GM19438 (cell line): ENCODE results near the gene KCNK2.
"Not testable (repeated sequence)": the region's sequence is repeated elsewhere in the genome, so short reads cannot be mapped to it uniquely, and the experiment has no call there.

Experiments
- ATAC-seq: cut with Tn5 transposase; IDR thresholded peaks from one replicate; pipeline ENCODE4 v1.9.1; 2021; ENCODE audit warnings: low read depth; ENCODE audit not compliant: unreplicated experiment

The KCNK2 gene

DNA sequence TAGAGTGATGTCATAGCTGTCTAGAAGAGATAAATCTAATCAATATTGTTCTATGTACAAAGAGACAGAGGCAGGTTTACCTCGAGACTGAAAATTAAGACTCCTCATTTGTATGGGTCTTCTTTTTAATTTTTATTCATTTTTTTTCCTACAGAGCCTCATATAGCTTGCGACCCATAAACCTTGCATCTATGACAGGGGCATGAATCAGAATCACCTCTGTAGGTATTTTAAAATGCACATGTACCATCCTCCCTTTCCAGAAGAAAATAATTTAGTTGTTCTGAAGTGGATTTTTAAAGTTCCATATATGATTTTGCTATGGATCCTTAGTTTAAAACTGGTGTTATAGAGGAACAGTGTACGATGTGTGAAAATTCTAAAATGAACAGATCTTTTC is 64.5 kb downstream of the KCNK2 start:
- ATAC-seq: no peak

- no peak for ATAC-seq
Observed at GRCh38 chr1:215151841-215152549, 69.5 kb downstream of the KCNK2 start.

- ATAC-seq: no peak
Observed at GRCh38 chr1:215156232-215156631, 73.7 kb downstream of the KCNK2 start.

DNA sequence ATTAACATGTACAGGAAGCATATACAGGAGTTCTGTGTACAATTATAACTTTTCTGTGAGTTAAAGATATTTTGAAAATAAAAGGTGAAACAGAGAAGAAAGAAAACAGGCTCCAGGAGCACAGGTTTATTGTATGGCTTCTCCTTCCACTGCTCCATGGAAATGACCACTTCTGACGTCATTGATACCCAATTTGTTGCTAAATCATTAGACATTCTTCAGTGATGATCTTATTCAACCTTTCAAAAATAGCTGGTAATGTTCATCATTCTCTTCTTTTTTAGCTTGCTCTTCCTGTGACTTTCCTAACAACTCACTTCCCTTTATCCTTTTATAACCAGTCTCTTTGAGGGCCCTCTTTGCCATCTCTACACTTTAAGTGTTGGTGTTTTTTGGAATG is 77.8 kb downstream of the KCNK2 start:
- no peak for ATAC-seq

DNA sequence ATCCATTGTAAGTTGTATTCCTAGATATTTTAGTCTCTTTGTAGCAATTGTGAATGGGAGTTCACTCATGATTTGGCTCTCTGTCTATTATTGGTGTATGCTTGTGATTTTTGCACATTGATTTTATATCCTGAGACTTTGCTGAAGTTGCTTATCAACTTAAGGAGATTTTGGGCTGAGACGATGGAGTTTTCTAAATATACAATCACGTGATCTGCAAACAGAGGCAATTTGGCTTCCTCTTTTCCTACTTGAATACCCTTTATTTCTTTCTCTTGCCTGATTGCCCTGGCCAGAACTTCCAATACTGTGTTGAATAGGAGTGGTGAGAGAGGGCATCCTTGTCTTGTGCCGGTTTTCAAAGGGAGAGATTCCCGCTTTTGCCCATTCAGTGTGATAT is 80.6 kb downstream of the KCNK2 start:
- not testable (repeated sequence) for ATAC-seq

DNA sequence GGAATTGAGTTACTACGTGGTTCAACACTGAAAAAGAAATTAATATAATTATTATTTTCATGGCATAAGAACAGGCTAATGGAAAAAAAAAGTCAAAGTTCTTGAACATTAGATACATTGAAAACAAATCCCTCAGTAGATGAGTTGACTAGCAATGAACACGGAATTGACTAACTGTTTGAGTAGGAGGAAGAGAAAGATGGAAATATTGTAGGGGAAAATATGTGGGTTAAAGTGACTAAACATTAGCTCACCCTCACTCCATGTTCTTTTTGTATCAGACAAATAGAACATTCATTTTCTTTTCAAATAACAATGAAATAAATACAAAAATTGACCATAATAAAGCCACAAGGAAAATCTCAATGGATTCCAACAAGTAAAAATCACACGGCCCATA is 84.3 kb downstream of the KCNK2 start:
- no peak for ATAC-seq

GRCh38 chr1:215181518-215181917 is 99.0 kb downstream of the KCNK2 start:
- ATAC-seq: no peak

- ATAC-seq: no peak
Observed at GRCh38 chr1:215185067-215185620, 102.6 kb downstream of the KCNK2 start.

GRCh38 chr1:215188302-215188950 is 105.9 kb downstream of the KCNK2 start:
- no peak for ATAC-seq

GRCh38 chr1:215192306-215192705 is 109.8 kb downstream of the KCNK2 start:
- ATAC-seq: no peak

- ATAC-seq: no peak
Observed at GRCh38 chr1:215198021-215198420, 115.5 kb downstream of the KCNK2 start.

DNA sequence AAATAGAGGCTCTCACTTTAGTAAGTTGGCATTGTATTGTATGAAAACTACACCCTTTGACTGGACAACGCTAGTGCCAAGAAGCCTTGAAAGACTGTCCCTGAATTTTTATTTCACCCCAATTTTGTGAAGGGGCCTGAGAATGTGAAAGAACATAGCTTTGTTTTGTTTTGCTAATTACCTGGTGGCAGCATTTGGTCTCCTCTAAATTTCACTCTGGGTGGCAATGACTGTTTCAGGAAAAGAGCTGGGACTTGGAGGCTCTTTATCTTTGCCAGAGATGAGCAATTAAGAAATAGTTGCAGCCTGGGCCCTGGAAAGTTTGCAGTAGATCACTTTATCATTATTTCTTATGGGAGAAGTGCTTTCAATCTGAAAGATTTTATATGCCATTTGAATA is 117.6 kb downstream of the KCNK2 start:
- no peak for ATAC-seq

GRCh38 chr1:215201283-215201682 is 118.7 kb downstream of the KCNK2 start:
- no peak for ATAC-seq

GRCh38 chr1:215202868-215203267 is 120.3 kb downstream of the KCNK2 start:
- ATAC-seq: no peak

DNA sequence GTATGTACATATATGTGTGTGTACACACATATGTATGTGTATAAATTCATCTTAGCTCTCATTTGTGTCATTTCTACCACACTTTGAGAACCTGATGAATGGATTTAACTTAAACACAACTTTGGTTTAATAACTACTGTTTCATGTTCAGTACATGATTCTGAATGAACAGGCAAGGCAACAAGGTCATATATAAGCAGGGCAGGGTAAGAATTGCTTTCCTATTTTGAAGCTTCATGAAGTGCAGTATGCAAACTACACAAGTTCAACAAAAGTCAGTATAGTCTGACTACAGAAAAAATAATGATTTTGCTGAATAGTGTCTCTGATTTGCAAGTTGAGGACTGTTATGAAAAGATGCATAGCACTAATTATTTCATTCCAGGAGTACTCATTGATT is 127.6 kb downstream of the KCNK2 start:
- ATAC-seq: no peak

- no peak for ATAC-seq
Observed at GRCh38 chr1:215215846-215216245, 133.3 kb downstream of the KCNK2 start.

- ATAC-seq: no peak
Observed at GRCh38 chr1:215219372-215219771, 136.8 kb downstream of the KCNK2 start.

- no peak for ATAC-seq
Observed at GRCh38 chr1:215220346-215220745, 137.8 kb downstream of the KCNK2 start.

- ATAC-seq: no peak
Observed at GRCh38 chr1:215226757-215227156, 144.2 kb downstream of the KCNK2 start.

GRCh38 chr1:215228193-215228592 is 145.7 kb downstream of the KCNK2 start:
- no peak for ATAC-seq

DNA sequence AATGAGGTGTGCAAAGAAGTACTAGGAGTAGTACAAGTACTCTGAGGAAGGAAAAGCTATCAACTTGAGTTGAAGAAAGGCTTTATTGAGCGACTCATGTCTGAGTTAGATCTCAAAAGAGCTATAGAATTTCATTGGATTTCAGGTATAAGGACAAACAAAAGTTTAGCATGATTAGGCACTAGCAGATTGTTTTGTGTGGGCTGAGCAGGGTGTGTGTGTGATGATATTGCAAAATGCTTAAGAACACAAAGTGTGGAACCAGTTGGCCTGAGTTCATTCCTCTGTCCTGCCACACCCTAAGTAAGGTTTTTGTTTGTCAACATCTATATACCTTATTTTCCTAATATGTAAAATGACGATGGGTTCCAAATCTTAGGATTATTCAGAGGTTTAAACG is 158.9 kb downstream of the KCNK2 start:
- ATAC-seq: no peak
